Measurements from ENCODE around the gene VWA7.

VWA7 gene

GRCh38 chr6:31737315-31737990 is 39.7 kb downstream of the VWA7 start:
- Histone ChIP-seq H3K79me1 (ENCODE audit: low read length) (peaks cover 39% of the 10 kb centered on the region), H4K91ac (ENCODE audit: low read depth, low read length) (peak overlapping the region; percentile 88)
- DNase-seq = no peak

DNA sequence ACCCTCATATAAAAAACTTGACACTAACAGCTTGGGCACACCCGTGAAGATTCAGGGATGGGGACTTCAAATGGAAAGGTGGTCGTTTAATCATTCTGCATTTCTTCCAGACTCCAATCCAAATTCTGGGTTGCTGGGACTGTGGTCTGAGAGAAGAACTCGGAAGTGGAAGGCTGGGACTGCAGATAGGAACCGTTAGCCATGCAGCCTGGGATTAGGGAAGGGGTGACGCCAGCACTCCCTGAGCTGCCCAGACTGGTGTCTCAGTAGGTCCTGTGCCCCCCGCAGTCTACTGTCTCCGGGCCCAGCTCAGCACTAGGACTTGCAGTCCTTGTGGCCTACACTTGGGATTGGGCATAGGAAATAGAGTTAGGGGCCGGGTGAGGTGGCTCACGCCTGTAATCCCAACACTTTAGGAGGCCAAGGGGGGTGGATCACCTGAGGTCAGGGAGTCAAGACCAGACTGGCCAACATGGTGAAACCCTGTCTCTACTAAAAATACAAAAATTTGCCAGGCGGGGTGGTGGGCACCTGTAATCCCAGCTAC is 40.3 kb downstream of the VWA7 start:
- H3K23ac ChIP-seq (ENCODE audit: low read length) = no peak overlapping the region
- H2BK120ac ChIP-seq (ENCODE audit: insufficient read depth, low read length, poor library complexity) = peak overlapping the region; percentile 18
- peak overlapping the region; percentile 10 for H4K12ac ChIP-seq (ENCODE audit: low read depth, low read length)
- H3K4ac ChIP-seq (ENCODE audit: low read depth, low read length) = peak overlapping the region; percentile 9
- peak overlapping the region; percentile 54 for H3K14ac ChIP-seq (ENCODE audit: low read length)
- H2AFZ ChIP-seq (ENCODE audit: insufficient read depth, low read length, poor library complexity) = peak overlapping the region; percentile 4
- peak overlapping the region; percentile 40 for H2AK5ac ChIP-seq (ENCODE audit: low read length)
- H2BK12ac ChIP-seq (ENCODE audit: low read length) = peak overlapping the region; percentile 20
- peak overlapping the region; percentile 80 for H4K91ac ChIP-seq (ENCODE audit: low read depth, low read length)
- H3K9me3 ChIP-seq (ENCODE audit: insufficient read depth, low read depth, low read length) = no peaks in the 10 kb centered on the region
- H3K18ac ChIP-seq (ENCODE audit: low read length) = peak overlapping the region; percentile 12
- H3K36me3 ChIP-seq (ENCODE audit: control insufficient read depth in 1 of 2, insufficient read depth in 2 of 2, low read length in 2 of 2) = peaks cover 19 to 25% of the 10 kb centered on the region in 2 experiments
- DNase-seq = no peak
- no peak overlapping the region for H3K9ac ChIP-seq (ENCODE audit: low read length)
- H3K79me1 ChIP-seq (ENCODE audit: low read length) = peaks cover 39% of the 10 kb centered on the region
- no peak overlapping the region for H3K4me3 ChIP-seq (ENCODE audit: low read depth, low read length)
- H2BK5ac ChIP-seq (ENCODE audit: low read depth, low read length, poor library complexity) = peak overlapping the region; percentile 7
- H4K8ac ChIP-seq (ENCODE audit: low read depth, low read length) = peak overlapping the region; percentile 84
- H3K4me2 ChIP-seq (ENCODE audit: low read length) = peak overlapping the region; percentile 89
- no CpG with 5 or more reads among the region's 10 CpGs for WGBS (ENCODE audit: extremely low coverage, insufficient coverage, insufficient read length)
- H3K27me3 ChIP-seq (ENCODE audit: insufficient read depth, low read length) = no peaks in the 10 kb centered on the region
- H3K79me2 ChIP-seq (ENCODE audit: control insufficient read depth, insufficient read depth, low read length, poor library complexity) = peaks cover 27% of the 10 kb centered on the region
- H3K27ac ChIP-seq (ENCODE audit: low read depth, low read length) = peak overlapping the region; percentile 52
- peaks cover 30 to 32% of the 10 kb centered on the region in 2 experiments for H3K4me1 ChIP-seq (ENCODE audit: control insufficient read depth in 1 of 2, insufficient read depth in 2 of 2, low read length in 2 of 2)

More at GRCh38 chr6:31737315-31737990, 39.7 kb downstream of the VWA7 start:
- H3K14ac ChIP-seq (ENCODE audit: low read length) = no peak overlapping the region
- no peak overlapping the region for H4K12ac ChIP-seq (ENCODE audit: low read depth, low read length)
- no peak overlapping the region for H2AFZ ChIP-seq (ENCODE audit: insufficient read depth, low read length, poor library complexity)
- peak overlapping the region; percentile 72 for H2BK12ac ChIP-seq (ENCODE audit: low read length)
- peak overlapping the region; percentile 23 for H3K4ac ChIP-seq (ENCODE audit: low read depth, low read length)
- H3K27me3 ChIP-seq (ENCODE audit: insufficient read depth, low read length) = no peaks in the 10 kb centered on the region
- H3K79me2 ChIP-seq (ENCODE audit: control insufficient read depth, insufficient read depth, low read length, poor library complexity) = peaks cover 27% of the 10 kb centered on the region
- H4K8ac ChIP-seq (ENCODE audit: low read depth, low read length) = peak overlapping the region; percentile 40
- no peak overlapping the region for H2AK5ac ChIP-seq (ENCODE audit: low read length)
- no peak overlapping the region for H3K9ac ChIP-seq (ENCODE audit: low read length)
- no peak overlapping the region for H3K23ac ChIP-seq (ENCODE audit: low read length)
- H3K36me3 ChIP-seq (ENCODE audit: control insufficient read depth in 1 of 2, insufficient read depth in 2 of 2, low read length in 2 of 2) = peaks cover 14 to 19% of the 10 kb centered on the region in 2 experiments
- peak overlapping the region; percentile 59 for H2BK120ac ChIP-seq (ENCODE audit: insufficient read depth, low read length, poor library complexity)
- H3K4me3 ChIP-seq (ENCODE audit: low read depth, low read length) = no peak overlapping the region
- H3K18ac ChIP-seq (ENCODE audit: low read length) = no peak overlapping the region
- H3K4me2 ChIP-seq (ENCODE audit: low read length) = peak overlapping the region; percentile 15
- peak overlapping the region; percentile 68 for H2BK5ac ChIP-seq (ENCODE audit: low read depth, low read length, poor library complexity)
- H3K4me1 ChIP-seq (ENCODE audit: control insufficient read depth in 1 of 2, insufficient read depth in 2 of 2, low read length in 2 of 2) = peaks cover 30 to 32% of the 10 kb centered on the region in 2 experiments
- H3K9me3 ChIP-seq (ENCODE audit: insufficient read depth, low read depth, low read length) = no peaks in the 10 kb centered on the region
- 100% methylated on average over 2 of the region's 7 CpGs for WGBS (ENCODE audit: extremely low coverage, insufficient coverage, insufficient read length)
- H3K27ac ChIP-seq (ENCODE audit: low read depth, low read length) = peak overlapping the region; percentile 63

GRCh38 chr6:31736021-31736767 is 40.9 kb downstream of the VWA7 start, which contains the start of gene CLIC1:
CLIC1 (minus strand) TSS chr6:31736530; CDS start chr6:31736300, 230 bp downstream.
- Histone ChIP-seq H3K9ac (ENCODE audit: low read length) (peak within 1 kb of the TSS; percentile 93), H4K8ac (ENCODE audit: low read depth, low read length) (peak within 1 kb of the TSS; percentile 84), H3K4me2 (ENCODE audit: low read length) (peak within 1 kb of the TSS; percentile 89), H3K18ac (ENCODE audit: low read length) (peak within 1 kb of the TSS; percentile 96), H4K12ac (ENCODE audit: low read depth, low read length) (peak within 1 kb of the TSS; percentile 73), H3K79me2 (ENCODE audit: control insufficient read depth, insufficient read depth, low read length, poor library complexity) (peaks cover 27% of the 10 kb centered on the region), H2AK5ac (ENCODE audit: low read length) (peak within 1 kb of the TSS; percentile 87), H3K4me3 (ENCODE audit: low read depth, low read length) (peak within 1 kb of the TSS; percentile 78), H3K27me3 (ENCODE audit: insufficient read depth, low read length) (no peaks in the 10 kb centered on the region), H3K23ac (ENCODE audit: low read length) (no peak within 1 kb of the TSS), H3K79me1 (ENCODE audit: low read length) (peaks cover 39% of the 10 kb centered on the region), H3K36me3 (ENCODE audit: control insufficient read depth in 1 of 2, insufficient read depth in 2 of 2, low read length in 2 of 2) (peaks cover 21 to 28% of the 10 kb centered on the region in 2 experiments), H3K14ac (ENCODE audit: low read length) (peak within 1 kb of the TSS; percentile 87), H3K4ac (ENCODE audit: low read depth, low read length) (peak within 1 kb of the TSS; percentile 96), H2BK12ac (ENCODE audit: low read length) (peak within 1 kb of the TSS; percentile 34), H3K27ac (ENCODE audit: low read depth, low read length) (peak within 1 kb of the TSS; percentile 95), H2BK5ac (ENCODE audit: low read depth, low read length, poor library complexity) (peak within 1 kb of the TSS; percentile 93), H3K4me1 (ENCODE audit: control insufficient read depth in 1 of 2, insufficient read depth in 2 of 2, low read length in 2 of 2) (peaks cover 30 to 32% of the 10 kb centered on the region in 2 experiments), H2BK120ac (ENCODE audit: insufficient read depth, low read length, poor library complexity) (peak within 1 kb of the TSS; percentile 84), H4K91ac (ENCODE audit: low read depth, low read length) (peak within 1 kb of the TSS; percentile 92), H2AFZ (ENCODE audit: insufficient read depth, low read length, poor library complexity) (peak within 1 kb of the TSS; percentile 26), H3K9me3 (ENCODE audit: insufficient read depth, low read depth, low read length) (no peaks in the 10 kb centered on the region)
- peak; percentile 73 to 80 for DNase-seq
- no CpG with 5 or more reads among the region's 24 CpGs for WGBS (ENCODE audit: extremely low coverage, insufficient coverage, insufficient read length)

- peak overlapping the region; percentile 93 for H3K9ac ChIP-seq (ENCODE audit: low read length)
- no peak overlapping the region for H2AFZ ChIP-seq (ENCODE audit: insufficient read depth, low read length, poor library complexity)
- H2BK12ac ChIP-seq (ENCODE audit: low read length) = peak overlapping the region; percentile 34
- peak overlapping the region; percentile 40 for H4K8ac ChIP-seq (ENCODE audit: low read depth, low read length)
- peaks cover 24% of the 10 kb centered on the region for H3K79me2 ChIP-seq (ENCODE audit: control insufficient read depth, insufficient read depth, low read length, poor library complexity)
- H4K12ac ChIP-seq (ENCODE audit: low read depth, low read length) = peak overlapping the region; percentile 20
- H3K27ac ChIP-seq (ENCODE audit: low read depth, low read length) = peak overlapping the region; percentile 95
- H3K9me3 ChIP-seq (ENCODE audit: insufficient read depth, low read depth, low read length) = no peaks in the 10 kb centered on the region
- H3K4ac ChIP-seq (ENCODE audit: low read depth, low read length) = peak overlapping the region; percentile 96
- peak overlapping the region; percentile 89 for H3K4me2 ChIP-seq (ENCODE audit: low read length)
- peak overlapping the region; percentile 92 for H4K91ac ChIP-seq (ENCODE audit: low read depth, low read length)
- peak overlapping the region; percentile 50 for H2AK5ac ChIP-seq (ENCODE audit: low read length)
- peak overlapping the region; percentile 78 for H3K4me3 ChIP-seq (ENCODE audit: low read depth, low read length)
- peaks cover 24 to 27% of the 10 kb centered on the region in 2 experiments for H3K4me1 ChIP-seq (ENCODE audit: control insufficient read depth in 1 of 2, insufficient read depth in 2 of 2, low read length in 2 of 2)
- peak overlapping the region; percentile 84 for H2BK120ac ChIP-seq (ENCODE audit: insufficient read depth, low read length, poor library complexity)
- peak overlapping the region; percentile 86 for H3K18ac ChIP-seq (ENCODE audit: low read length)
- no peaks in the 10 kb centered on the region for H3K27me3 ChIP-seq (ENCODE audit: insufficient read depth, low read length)
- H3K36me3 ChIP-seq (ENCODE audit: control insufficient read depth in 1 of 2, insufficient read depth in 2 of 2, low read length in 2 of 2) = peaks cover 26 to 33% of the 10 kb centered on the region in 2 experiments
- peak overlapping the region; percentile 93 for H2BK5ac ChIP-seq (ENCODE audit: low read depth, low read length, poor library complexity)
- no peak overlapping the region for H3K23ac ChIP-seq (ENCODE audit: low read length)
- peak overlapping the region; percentile 87 for H3K14ac ChIP-seq (ENCODE audit: low read length)
- peak in 1 of 2 donors; percentile 67 for DNase-seq
- WGBS (ENCODE audit: extremely low coverage, insufficient coverage, insufficient read length) = no CpG with 5 or more reads among the region's 18 CpGs
- peaks cover 37% of the 10 kb centered on the region for H3K79me1 ChIP-seq (ENCODE audit: low read length)
Measured at GRCh38 chr6:31734821-31735406, 42.2 kb downstream of the VWA7 start.
